SH-SY5Y (cell line): ENCODE data around the gene FATE1.

ENCODE experiments used
- GATA2 ChIP-seq: IDR thresholded peaks from 2 replicates; pipeline ENCODE4 v1.6.1; 2011; ENCODE audit warnings: mild to moderate bottlenecking, low read depth, low read length
- GATA3 ChIP-seq: IDR thresholded peaks from 2 replicates; pipeline ENCODE4 v1.6.1; 2011; ENCODE audit warnings: low read depth, mild to moderate bottlenecking, low read length, moderate library complexity

Gene FATE1

DNA sequence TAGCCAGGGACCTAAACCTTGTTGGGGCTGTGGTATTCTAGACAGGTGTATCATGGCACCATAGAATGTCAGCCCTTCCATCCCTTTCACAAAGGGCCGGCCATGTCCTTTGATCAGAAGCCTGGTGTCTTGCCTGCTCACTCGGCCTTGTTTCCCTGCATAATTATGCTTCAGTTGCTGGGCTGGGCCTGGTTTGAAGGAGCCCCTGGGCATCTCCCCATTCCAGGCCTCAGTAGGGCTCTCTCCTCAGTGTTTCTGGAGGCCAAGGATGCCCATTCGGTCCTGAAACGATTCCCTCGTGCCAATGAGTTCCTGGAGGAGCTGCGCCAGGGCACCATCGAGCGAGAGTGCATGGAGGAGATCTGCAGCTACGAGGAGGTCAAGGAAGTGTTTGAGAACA lies 16.1 kb upstream of the FATE1 start:
- TF ChIP-seq GATA2, result no peak

DNA sequence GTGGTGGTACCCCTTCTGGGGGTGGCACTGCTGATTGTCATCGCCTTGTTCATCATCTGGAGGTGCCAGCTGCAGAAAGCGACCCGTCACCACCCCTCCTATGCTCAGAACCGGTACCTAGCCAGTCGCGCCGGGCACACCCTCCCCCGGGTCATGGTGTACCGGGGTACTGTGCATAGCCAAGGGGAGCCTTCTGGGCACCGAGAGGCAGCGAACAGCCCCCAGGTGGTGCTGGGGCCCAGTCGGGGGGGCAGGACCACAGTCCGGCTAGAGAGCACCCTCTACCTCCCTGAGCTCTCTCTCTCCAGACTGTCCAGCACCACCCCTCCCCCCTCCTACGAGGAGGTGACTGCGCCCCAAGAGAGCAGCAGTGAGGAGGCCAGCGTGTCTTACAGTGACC lies 15.3 kb upstream of the FATE1 start:
- TF ChIP-seq GATA3, result no peak
- no peak for TF ChIP-seq GATA2

DNA sequence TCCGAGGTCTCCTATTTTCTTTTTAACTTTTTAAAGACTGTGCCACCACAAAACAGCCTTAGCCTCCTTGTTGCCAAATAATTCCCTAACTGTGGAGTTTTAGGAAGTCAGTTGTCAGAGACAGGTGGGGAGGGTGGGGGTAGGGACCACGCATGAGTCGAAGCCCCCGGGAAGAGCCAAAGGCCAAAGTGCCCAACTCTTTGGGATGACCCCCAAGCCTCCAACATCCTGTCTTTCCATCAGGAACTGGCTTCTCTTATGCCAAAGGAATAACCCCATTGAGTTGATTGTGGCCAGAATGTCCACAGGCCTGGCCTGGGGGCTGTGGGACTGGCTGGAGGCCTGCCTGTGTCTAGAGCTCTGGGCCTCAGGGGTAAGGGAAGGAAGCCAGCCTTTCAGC lies 14.8 kb upstream of the FATE1 start:
- no peak for TF ChIP-seq GATA3
- TF ChIP-seq GATA2, result no peak

DNA sequence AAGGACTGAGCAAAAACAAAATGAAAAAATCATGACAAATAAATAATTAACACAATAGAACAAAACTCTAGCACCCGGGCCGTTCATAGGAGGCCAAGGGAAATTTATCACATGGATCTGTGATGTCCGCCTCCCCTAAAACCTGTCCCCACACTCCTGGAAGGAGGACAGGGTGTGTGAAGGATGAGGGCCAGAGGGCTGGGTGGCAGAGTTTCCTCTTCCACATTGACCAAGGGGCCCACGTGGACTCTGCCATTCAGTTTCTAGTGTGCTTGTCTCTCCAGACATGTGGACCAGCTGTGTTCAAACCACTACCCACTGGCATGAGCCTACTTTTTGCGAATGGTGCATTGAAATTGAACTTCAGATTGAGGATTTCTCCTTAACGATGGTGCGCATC lies 14.3 kb upstream of the FATE1 start:
- no peak for TF ChIP-seq GATA3
- TF ChIP-seq GATA2, result no peak

DNA sequence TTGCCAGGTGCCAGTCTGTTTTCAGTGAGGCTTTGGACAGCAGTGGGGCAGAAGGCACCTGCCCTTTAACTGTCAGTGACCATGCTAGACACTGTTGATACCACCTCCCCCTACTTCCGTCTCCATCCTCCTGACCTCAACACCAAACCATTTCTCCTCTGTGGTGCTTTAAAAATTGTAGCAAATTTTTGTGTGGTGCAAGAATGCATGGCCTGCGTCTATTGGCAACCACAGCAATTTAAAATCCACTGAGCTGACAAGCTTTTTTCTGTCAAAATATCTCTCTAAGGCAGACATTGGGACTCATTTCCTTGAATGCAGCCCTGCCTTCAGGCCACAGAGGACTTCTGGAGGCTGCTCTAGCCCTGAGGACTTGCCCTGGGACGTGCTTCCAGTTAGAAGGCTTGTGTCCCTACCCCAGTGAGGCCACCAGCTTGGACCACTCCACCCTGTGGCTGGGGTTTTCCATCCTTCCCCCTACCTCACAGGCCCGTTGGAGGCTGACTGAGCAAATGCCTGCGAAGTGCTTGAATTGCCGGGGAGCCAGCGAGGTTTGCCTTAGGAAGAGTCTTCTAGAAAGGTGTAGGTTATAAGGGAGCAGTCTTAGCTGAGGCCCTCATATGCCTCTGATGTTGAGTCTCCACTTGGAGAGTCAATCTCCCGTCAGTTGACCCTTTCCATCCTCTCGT lies 13.7 kb upstream of the FATE1 start:
- TF ChIP-seq GATA3 (no peak), GATA2 (no peak)

DNA sequence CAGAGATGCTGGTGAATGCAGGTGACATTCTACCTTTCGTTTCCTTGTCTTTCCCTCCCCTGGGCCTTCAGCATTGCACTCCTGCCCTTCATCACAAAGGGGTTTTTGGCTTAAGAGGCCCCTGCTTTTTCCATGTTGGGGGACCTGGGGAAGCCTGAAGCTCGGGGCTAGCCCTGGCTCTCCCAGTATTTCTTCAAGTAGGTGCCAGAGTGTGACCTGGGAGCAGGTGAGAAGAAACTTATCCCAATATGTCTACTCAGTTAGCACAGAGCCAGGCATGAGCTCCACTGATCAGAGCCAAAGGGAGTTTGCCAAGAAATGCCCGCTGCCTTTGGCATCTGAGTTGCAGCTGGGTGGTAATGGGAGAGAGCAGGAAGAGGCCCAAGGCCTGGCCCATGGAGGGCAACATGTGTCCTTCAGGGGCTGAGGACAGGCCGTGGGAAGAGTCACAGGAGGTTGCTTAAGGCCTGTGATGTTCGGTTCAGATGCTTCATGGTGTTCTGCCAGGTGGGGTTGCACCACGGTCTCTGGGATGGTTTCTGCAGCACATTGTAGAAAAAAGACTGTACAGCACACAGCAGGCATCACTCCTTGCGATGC lies 13.0 kb upstream of the FATE1 start:
- TF ChIP-seq GATA3, result no peak
- no peak for TF ChIP-seq GATA2

DNA sequence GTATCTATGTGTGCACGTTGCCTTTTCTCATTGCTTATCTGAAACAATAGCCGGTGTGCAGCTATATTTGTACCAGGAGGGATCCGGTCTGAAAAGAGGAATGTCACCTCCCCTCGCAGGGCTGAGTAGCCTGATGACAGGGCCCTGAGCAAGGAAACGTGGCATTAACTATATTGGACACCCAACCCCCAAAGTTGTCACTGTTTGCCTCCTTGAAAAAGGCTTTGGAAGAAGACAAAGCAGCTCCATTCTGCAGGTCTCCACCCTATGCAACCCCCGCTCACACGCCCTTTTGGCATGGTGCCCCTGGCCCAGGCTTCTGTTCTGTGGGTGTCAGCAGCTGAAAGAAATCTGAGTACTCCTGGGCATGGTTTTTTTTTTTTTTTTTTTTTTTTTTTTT lies 12.3 kb upstream of the FATE1 start:
- TF ChIP-seq GATA2, result no peak
- TF ChIP-seq GATA3, result no peak

DNA sequence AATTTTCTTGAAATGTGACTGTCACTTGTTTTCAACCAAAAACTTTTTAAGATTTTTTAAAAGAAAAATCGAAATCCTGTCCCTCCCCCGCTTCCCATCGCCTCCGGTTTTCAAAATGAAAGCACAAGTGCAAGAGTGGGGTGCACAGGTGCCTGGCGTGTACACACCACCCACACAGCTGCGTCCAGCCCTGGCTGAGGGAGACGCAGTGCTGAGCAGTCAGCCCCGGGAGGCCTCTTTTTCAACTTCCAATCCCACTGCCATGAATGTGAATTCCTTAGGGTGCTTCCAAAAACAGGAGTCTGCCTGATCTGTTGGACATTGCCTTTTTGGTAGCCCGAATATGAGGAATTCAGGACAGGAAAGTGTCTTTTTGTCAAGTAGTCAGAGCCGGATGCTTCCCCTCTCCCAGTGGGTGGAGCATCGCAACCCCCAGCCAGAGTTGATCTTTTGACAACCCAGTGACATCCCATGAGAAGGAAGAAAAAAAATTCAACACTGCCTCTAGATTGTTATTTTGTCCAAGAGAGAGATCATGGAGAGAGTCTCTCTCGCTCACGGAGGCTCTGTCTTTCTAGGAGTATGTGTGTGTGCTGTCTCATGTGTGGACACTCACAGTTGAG lies 11.7 kb upstream of the FATE1 start:
- TF ChIP-seq GATA3, result no peak
- no peak for TF ChIP-seq GATA2

DNA sequence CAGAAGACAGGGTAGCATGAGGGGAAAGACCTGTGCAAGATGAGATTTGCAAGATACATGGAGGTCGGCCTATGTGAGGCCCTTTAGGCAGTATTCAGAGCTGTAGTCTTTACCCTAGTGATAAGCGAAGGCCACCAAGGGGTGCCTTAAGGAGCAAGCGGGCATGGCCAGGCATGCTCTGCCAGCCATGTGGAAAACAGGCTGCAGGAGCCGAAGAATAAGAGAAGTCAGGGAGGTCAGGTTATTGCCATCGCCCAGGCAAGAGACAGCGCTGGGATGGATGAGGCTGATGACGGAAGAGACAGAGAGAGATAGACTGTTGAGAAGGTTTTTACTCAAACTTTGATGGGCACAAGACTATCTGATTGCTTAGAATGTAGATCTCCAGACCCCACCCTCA lies 7.0 kb upstream of the FATE1 start:
- TF ChIP-seq GATA2, result no peak
- TF ChIP-seq GATA3, result no peak

DNA sequence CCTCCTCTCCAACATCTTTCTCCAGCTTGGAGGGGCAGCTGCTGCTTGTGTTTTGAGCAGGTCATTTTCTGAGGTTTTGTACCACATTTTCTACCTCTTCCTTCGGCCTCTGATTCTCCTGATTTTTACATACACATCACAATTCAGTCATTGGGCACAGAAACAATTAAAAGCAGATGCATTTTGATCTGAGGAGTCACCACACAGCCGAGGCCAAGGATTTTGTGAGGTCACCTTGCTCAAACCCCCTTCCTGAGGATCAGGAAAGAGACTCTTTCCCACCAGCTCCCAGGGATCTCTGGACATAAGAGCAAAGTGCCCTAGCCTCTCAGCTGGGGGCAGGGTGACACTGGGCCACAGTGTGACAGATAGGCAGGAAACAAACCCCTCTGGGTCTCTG lies 5.4 kb upstream of the FATE1 start:
- TF ChIP-seq GATA3 (no peak), GATA2 (no peak)

DNA sequence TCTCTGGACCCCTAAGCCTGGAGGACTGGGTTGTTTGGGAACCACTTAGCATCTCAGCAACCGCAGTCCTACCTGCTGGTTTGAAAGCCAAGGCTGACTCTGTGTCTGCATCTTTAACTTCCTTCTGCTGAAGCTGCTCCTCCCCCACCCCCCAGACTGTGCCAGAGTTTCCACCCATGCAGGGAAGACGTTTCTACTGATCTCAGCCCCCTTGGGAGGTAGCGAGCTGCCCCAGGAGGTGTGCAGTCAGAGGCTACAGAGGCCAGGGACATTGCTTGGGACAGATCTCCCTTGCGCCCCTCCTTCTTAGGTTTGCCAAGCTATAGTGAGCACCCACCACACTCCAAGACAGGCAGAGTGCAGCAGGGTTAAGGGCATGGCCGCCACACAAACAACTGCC lies 4.7 kb upstream of the FATE1 start:
- no peak for TF ChIP-seq GATA3
- no peak for TF ChIP-seq GATA2

DNA sequence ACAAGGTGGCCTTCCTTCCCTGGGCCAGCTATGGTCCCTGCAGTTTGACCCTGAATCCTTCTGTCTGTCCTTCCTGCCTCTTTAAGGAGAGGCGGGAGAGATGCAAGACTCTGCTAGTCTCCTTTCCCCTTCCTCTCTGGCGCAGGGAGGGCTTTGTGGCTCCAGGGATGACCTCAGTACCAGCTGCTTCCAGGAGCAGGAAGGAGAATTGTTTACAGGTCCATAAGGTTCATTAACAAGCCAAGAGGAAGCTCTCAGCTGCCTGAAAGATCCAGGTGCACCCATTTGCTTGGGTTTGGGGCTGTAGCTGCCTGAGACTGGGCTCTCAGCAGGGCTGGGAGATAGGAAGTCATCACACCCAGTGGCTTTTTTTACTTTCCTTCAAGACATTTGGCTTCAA lies 4.0 kb upstream of the FATE1 start:
- no peak for TF ChIP-seq GATA2
- TF ChIP-seq GATA3, result no peak

DNA sequence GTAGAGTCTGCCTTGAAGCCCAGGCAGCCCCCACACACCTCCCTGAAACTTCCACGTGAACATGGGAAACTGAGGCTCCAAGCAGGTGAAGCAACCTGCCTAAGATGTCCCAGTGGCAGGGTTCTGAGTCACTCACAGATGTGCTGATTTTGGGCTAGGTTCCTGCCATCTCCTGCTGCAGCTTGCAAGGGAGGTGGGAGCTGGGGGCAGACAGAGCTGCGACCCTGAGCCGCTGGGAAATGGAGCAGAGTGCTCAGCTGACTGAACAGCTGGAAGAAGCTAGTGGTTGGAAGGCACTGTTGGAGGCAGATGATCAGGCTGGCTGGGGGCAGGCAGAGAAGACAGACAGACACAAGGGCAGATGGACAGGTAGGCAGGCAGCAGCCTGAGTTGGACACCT lies 3.6 kb upstream of the FATE1 start:
- TF ChIP-seq GATA2, result no peak
- no peak for TF ChIP-seq GATA3

DNA sequence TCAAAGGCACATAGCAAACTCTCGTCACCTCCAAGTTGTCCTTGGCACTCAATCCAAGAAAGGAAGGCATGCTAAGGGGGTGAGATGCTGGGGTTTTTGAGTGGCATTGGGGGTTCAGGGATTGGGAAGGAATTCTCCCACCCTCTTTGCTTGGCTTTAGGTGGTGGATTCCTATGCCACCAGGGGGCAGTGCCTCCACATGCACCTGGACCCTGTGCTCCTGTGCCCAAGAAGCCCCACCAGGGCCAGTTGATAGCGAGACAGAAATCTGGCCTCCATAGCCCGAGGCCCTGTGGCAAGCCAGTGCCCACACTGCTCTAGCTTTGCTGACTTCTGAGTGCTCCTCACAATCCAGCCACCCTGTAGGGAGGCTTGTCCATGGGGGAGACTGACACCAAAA lies 2.0 kb upstream of the FATE1 start:
- no peak for TF ChIP-seq GATA2
- no peak for TF ChIP-seq GATA3

DNA sequence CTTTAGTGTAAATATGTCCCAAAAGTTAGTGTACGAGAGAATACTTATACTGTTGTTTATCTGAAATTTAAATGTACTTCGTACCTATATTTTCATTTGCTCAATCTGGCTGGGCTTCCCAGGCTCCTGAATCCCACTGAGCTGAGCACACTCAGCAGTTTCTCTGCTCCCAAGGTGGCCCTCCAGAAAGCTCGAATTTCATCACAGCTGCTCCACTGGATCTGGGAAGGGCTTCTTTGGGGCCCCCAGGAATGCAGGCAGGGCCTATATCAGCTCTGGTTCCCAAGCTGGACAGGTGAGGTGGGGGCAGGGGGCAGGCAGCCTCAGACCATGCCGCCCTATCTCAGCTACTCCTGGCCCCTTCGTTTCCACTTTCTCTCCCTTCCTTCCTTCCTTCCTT lies 1.5 kb upstream of the FATE1 start:
- TF ChIP-seq GATA2 (no peak), GATA3 (no peak)

DNA sequence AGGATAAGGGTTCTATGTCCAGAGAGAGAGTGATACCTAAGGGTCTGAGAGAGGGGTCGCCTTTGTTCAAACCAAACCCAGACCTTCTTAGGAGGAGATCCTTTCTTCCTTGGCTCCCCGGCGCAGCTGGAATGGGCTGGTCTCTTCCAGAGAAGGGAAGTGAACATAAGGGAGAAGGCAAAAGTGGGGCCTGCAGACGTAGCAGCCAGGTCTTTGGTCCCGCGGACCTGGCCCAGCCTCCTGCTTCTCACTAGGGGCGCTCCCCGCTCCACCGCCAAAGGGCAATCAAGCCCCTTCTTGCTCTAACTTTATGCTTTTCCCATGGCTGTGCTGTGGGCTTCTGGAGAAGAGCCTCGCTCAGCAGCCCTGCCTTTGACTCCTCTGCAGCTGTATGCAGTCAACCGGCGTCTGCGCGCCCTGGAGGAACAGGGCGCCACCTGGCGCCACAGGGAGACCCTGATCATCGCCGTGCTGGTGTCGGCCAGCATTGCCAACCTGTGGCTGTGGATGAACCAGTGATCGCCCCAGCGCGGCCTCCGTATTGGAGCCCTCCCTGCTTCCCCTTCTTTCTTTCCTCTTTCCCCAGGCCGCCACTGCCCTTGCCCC lies 6.5 kb downstream of the FATE1 start:
- TF ChIP-seq GATA2 (no peak), GATA3 (no peak)
